Stimulated activated CD4-positive, alpha-beta T cell treated with anti-CD3 and anti-CD28 coated beads, Interleukin-15, amount 100 ng/mL, for 48 hours (primary cell): ENCODE data around the gene RDM1.

Source experiments
- DNase-seq, 2 donors: peaks; one replicate each; pipeline ENCODE4 v3.0.0-alpha.2; 2020; ENCODE audit warnings: low read depth in 2 of 2

Gene RDM1

DNA sequence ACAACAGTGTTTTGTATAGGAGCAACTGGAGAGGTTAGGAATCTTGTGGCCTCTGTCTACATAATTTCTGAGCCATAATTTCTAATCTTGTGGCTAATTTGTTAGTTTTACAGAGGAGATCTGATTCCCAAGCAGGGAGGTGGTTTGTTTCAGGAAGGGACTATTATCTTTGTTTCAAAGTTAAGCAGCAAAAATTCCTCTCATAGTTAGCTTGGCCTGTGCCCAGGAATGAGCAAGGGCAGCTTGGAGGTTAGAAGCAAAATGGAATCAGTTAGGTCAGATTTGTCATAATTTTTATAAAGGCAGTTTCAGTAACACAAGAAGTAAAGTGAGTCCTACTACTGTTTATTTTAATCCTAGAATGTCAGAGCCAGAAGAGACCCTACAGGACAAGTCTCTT is 2.0 kb upstream of the RDM1 start:
- DNase-seq: no peak

- DNase-seq: no peak
Measured at GRCh38 chr17:35931794-35932425, 1.3 kb upstream of the RDM1 start.

DNA sequence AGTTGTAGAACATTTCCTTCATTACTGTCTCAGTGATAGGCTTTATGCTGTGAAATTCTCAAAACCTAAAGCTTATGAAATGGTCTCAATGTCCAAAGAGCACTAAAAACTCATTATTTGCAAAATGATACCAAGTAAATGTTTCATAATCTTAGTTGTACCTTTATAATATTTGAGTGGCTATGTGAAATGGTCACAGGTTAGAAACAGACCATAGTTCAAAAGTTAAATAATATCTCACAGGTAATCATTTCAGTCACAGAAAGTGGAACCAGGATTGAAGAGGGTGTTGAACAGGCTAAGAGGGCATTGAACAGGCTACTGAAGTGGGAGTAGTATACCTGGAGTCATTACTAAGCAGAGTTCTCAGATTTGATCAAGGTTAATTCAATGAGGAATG is 2.9 kb downstream of the RDM1 start:
- no peak for DNase-seq

DNA sequence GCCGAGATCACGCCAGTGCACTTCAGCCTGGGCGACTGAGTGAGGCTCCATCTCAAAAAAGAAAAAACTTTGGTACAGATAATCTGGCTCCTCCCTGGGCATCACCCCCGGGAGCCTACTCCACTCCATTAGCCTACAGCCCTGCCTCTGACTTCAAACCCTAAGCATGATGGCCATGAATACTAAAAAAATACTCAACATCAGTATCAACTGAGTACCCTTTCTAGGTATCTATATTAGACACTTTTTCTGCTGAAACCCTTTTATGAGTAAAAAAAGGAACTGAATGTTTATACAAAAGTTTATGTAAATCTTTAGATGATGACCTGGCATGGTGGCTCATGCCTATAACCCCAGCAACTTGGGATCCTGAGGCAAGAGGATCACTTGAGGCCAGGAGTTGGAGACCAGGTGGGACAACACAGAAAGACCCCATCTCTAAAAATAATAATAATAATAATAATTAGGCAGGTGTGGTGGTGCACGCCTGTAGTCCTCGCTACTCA is 6.9 kb downstream of the RDM1 start:
- DNase-seq: no peak

- no peak for DNase-seq
Measured at GRCh38 chr17:35920229-35920628, 10.3 kb downstream of the RDM1 start.

GRCh38 chr17:35918665-35919064 is 11.9 kb downstream of the RDM1 start:
- DNase-seq: no peak

DNA sequence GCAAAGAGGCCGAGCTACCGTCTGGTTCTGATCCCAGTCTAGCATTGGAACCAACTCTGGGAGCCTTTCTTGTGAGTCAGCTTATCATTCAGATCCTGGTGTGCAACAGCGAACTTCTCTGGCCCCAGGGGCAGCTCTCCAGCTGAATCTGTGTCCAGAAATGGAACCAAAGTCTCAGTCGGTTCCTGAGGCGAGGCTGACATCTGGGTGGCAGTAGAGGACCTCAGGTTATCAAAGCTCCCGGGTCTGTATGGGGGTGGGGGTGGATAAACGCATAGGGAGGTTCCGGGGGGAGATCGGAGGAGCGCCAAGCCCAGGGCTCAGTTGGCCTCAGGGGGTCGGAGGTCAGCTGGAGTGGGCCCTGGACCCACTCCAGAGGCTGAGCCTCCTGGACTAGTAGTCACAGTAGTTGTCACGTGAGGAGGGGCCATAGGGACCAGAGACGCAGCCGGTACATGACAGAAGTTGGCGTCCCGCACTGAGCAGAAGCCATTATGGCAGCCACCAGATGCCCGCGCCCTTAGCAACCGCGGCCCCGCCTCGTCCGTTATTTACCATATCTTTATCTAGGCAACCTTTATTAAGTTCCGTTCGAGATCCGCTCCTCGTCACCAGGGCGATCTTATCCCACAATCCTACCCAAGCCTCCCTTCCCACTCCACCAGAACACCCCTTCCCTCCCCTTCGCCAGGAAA is 12.9 kb downstream of the RDM1 start:
- no peak for DNase-seq

DNA sequence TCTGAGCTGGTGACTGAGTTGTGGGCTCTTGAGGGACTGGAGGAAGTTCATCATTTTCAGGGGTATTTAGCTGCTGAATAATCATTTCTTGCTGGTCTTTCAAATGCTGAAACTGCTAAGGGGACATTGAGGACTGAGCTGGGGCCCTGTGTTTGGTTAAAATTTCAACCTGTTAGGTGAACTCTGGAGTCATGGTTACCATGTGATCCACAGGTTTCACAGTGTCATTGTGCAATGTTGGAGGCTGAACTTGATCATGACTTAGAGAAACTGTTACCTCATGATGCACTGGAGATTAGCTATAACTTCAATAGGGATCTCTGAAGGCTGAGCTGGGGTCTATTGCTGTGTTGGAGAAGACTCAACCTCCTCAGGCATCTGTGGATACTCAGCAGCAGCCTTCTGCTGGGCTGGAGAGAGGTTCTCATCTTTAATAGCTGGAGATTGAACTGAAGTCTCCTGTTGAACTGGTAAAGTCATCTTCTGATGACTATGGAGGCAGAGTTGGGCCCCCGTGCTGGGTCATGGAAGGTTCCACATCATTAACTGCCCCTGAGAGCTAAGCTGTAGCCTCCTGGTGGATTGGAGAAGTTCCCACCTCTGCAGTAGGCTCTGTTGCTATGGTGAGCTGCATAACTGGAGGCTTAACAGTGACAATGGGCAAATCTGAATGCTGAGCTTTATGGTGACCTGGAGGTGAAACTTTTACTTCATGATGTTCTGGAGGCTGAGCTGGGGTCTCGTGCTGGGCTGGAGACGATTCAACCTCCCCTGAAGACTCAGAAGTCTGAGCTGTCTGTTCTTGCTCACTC is 15.2 kb downstream of the RDM1 start:
- no peak for DNase-seq

DNA sequence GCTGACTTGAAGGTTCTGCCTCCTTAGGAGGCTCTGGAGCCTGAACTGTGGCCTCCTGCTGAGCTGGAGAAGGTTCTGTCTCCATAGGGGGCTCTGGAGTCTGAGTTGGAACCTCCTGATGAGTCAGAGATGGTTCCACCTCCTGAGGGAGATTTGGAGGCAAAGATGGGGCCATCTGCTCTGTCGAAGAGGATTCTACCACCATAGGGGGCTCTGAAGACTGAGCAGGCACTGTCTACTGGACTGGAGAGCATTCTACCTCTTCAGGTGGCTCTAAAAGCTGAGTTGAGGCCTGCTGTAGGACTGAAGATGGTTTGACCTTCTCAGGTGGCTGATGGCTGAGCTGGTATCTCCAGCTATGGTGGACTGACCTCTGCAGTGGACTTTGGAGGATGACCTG is 16.2 kb downstream of the RDM1 start:
- DNase-seq: no peak

- no peak for DNase-seq
Measured at GRCh38 chr17:35913609-35914008, 17.0 kb downstream of the RDM1 start.

DNA sequence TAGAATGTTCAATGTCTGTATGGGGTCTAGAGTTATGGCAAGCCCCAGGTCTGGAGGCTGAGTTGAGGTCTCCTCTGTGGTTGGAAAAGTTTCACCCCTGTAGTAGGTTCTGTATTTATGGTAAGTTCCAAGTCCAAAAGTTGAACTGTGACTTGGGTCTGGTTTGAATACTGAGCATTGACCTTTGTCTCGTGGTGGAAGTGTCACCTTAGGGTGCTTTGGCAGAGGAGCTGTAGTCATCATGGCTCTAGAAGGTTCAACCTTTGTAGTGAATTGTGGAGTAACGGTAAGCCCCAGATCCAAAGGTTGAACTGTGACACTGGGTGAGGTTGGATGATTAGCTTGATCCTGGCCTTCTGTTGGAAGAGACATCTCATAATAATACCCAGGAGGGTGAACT is 17.6 kb downstream of the RDM1 start:
- DNase-seq: no peak

DNA sequence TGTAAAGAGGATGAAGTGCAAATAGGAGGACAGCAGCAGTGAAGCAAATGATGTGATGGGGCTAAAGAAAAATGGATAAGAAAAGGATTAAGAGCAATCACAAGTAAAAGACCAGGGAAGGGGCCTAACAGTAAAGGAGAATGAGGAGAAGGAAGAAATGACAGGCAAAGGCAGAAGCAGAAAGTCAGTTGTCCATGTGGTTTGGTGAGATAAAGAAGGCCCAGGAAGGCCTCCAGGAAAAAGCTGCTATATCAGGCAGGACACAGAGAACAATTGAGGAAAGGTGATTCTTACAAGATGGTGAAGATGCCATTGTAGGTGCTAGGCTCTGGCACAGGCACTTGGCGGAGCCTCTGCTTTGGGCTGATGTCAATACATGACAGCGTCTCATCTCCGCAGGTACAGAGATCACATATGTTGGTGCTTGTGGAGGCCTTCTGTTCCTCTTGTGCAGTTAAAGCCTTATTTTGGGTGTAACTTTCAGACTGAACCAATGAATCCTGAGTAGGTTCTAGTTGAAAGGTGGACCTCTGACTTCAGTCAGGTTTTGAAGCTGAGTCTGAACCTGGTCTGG is 18.1 kb downstream of the RDM1 start:
- DNase-seq: no peak

GRCh38 chr17:35909408-35909807 is 21.2 kb downstream of the RDM1 start:
- no peak for DNase-seq

DNA sequence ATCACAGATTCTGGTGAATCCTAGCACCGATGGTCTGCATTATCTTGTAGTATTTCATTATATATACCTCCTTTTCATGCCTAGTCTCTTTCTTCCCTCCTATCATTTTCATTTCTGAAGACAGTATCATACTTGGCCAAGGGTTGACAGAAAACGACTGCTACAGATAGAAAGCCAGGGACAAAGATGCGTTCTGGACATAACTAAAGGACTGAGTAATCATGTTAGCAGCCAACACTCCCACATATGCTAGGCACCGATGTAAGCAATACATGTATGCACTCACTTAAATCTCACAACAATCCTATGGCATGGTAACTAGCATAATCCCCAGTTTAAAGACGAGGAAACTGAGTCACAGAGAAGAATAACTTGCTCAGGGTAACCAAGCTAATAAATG is 22.9 kb downstream of the RDM1 start:
- DNase-seq: no peak

DNA sequence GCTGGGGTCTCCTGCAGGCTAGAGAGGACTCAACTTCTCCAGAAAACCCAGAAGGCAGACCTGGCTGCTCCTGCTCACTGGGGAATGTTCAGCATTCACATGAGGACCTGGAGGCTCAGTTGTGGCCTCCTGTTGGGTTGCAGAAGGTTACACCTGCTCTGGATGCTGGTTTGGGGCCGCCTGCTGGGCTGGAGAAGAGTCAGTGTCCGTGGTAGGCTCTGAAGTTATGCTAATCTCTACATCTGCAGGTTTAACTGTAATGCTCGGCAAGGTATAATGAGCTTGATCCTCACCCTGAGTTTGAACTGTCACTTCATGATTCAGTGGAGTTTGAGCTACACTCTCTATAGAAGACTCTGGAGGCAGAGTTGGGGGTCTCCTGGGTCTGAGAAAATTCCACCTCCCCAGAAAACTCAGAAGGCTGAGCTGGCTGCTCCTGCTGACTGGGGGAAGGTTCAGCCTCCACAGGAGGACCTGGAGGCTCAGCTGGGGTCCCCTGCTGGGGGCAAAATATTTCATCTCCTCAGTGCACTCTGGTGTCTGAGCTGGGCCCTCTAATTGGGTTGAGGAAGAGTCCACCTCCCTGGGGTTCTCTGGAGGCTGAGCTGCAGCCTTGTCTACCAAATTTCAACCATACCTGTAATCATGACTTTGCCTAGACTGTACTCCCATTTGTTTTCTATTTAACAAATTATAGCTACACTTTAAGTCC is 23.5 kb downstream of the RDM1 start:
- DNase-seq: no peak

- DNase-seq: no peak
Measured at GRCh38 chr17:35906191-35906925, 24.2 kb downstream of the RDM1 start.

DNA sequence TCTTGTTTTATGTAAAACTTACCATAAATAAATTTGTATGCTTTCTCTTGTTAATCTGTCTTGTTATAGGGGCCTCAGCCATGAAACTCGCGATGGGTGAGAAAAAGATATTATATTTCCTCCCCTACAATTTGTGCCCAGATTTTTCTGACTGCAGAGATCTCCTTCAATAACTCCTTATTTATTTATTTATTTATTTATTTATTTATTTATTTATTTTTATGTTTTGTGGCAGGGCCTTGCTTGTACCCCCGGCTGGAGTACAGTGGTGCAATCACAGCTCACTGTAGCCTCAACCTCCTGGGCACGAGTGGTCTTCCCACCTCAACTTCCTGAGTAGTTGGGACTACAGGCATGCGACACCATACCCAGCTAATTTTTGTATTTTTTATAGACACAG is 27.1 kb downstream of the RDM1 start:
- no peak for DNase-seq

GRCh38 chr17:35901631-35902175 is 28.9 kb downstream of the RDM1 start:
- no peak for DNase-seq

GRCh38 chr17:35900708-35901480 is 29.7 kb downstream of the RDM1 start:
- DNase-seq: no peak

DNA sequence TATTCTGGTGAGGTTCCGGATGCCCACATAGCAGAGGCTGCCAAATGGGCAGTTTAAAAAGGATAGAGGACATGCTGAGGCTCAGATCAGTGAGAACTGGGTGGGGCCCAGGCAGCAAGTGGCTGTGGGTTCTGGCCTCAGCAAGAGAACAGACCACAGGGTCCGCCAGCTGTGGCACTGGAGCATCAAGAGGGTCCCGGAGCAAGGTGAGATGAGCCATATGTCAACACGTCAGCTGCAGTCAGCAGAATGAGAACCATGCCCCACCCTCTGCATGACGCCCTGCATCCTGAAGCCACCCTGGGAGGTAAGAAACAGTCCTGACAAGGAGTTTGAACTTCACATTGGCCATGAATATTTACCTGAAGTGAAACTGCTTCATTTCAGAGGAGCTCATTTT is 30.3 kb downstream of the RDM1 start:
- no peak for DNase-seq
